Neural progenitor cell (in vitro differentiated cells): ENCODE measurements around the gene IMP3. TPM values are rescaled to one million over a fixed set of nuclear protein-coding genes. Genes with fewer than 3 reads are reported as not detected.
A peak's percentile ranks its signal among the peaks of the same experiment; 100 is the strongest.

Experiments
- DNase-seq: peaks from one replicate; pipeline ENCODE4 v3.0.0-alpha.2; 2016; ENCODE audit warnings: low spot score
- H2AFZ ChIP-seq: fragments of 200-600 bp; sonication (generic); replicated peaks from 2 replicates; pipeline ENCODE4 v1.6.1; 2016; ENCODE audit warnings: antibody characterized with exemption
- H3F3A ChIP-seq: fragments of 200-600 bp; sonication (generic); 2 replicates; pipeline ENCODE4 v1.6.1; 2016; ENCODE audit warnings: antibody characterized with exemption, low read depth
- H3K27ac ChIP-seq: fragments of 200-600 bp; sonication (generic); 2 replicates; pipeline ENCODE4 v1.5.1; 2016; ENCODE audit warnings: mild to moderate bottlenecking
- H3K27me3 ChIP-seq: fragments of 200-600 bp; sonication (generic); 2 replicates; pipeline ENCODE4 v1.6.1; 2016; ENCODE audit warnings: mild to moderate bottlenecking, moderate library complexity
- H3K36me3 ChIP-seq: fragments of 200-600 bp; sonication (generic); 2 replicates; pipeline ENCODE4 v1.5.1; 2016
- H3K4me1 ChIP-seq: fragments of 200-600 bp; sonication (generic); 2 replicates; pipeline ENCODE4 v1.6.1; 2016; ENCODE audit warnings: mixed run types
- H3K4me2 ChIP-seq: fragments of 200-600 bp; sonication (generic); 2 replicates; pipeline ENCODE4 v1.6.1; 2016
- H3K4me3 ChIP-seq: fragments of 200-600 bp; sonication (generic); 2 replicates; pipeline ENCODE4 v1.5.1; 2016
- H3K79me2 ChIP-seq: fragments of 200-600 bp; sonication (generic); 2 replicates; pipeline ENCODE4 v1.6.1; 2016; ENCODE audit warnings: low read depth
- H3K9ac ChIP-seq: fragments of 200-600 bp; sonication (generic); 2 replicates; pipeline ENCODE4 v1.6.1; 2016
- H3K9me3 ChIP-seq: fragments of 200-600 bp; sonication (generic); 2 replicates; pipeline ENCODE4 v1.5.1; 2016; ENCODE audit warnings: low read depth
- H4K20me1 ChIP-seq: fragments of 200-600 bp; sonication (generic); 2 replicates; pipeline ENCODE4 v1.6.1; 2016; ENCODE audit warnings: low read depth
- H3K27ac Mint-ChIP-seq: 3 replicates; pipeline ENCODE4 v1.8.0; 2021; ENCODE audit warnings: mixed read lengths
- H3K27me3 Mint-ChIP-seq: 2 replicates; pipeline ENCODE4 v1.8.0; 2022; ENCODE audit warnings: low read depth, mild to moderate bottlenecking, inconsistent platforms, moderate library complexity, mixed read lengths; ENCODE audit not compliant: insufficient read depth
- H3K36me3 Mint-ChIP-seq: 3 replicates; pipeline ENCODE4 v1.8.0; 2021; ENCODE audit warnings: mixed read lengths
- H3K4me1 Mint-ChIP-seq: 3 replicates; pipeline ENCODE4 v1.8.0; 2021; ENCODE audit warnings: mixed read lengths
- H3K4me3 Mint-ChIP-seq: 3 replicates; pipeline ENCODE4 v1.8.0; 2021; ENCODE audit warnings: mild to moderate bottlenecking, moderate library complexity, mixed read lengths
- H3K9me3 Mint-ChIP-seq: 3 replicates; pipeline ENCODE4 v1.8.0; 2020; ENCODE audit warnings: mixed read lengths
- CTCF ChIP-seq: fragments of 200-600 bp; sonication (generic); IDR thresholded peaks from 2 replicates; pipeline ENCODE4 v1.5.1; 2017; ENCODE audit warnings: antibody characterized with exemption, mild to moderate bottlenecking
- EZH2 ChIP-seq: fragments of 200-600 bp; sonication (generic); IDR thresholded peaks from 2 replicates; pipeline ENCODE4 v1.6.1; 2017; ENCODE audit warnings: antibody characterized with exemption, mild to moderate bottlenecking, moderate library complexity
- EZH2phosphoT487 ChIP-seq: fragments of 200-600 bp; sonication (generic); IDR thresholded peaks from 2 replicates; pipeline ENCODE4 v1.6.1; 2017; ENCODE audit warnings: antibody characterized with exemption
- total RNA-seq: library from RNA; depleted of rRNA; stranded (reverse); fragments of >200 nt; gene quantifications from 2 replicates; pipeline ENCODE4 v1.2.3, GENCODE V29; 2015; ENCODE audit warnings: low replicate concordance

The IMP3 gene
- total RNA-seq, 1 donor from 2014 or later = 62.1 TPM

GRCh38 chr15:75673426-75674235, 33.6 kb upstream of the IMP3 start:
- Histone ChIP-seq H3F3A (no peaks in the 10 kb centered on the region), H3K9me3 (no peaks in the 10 kb centered on the region), H3K27me3 (no peaks in the 10 kb centered on the region), H2AFZ (no peak overlapping the region), H3K9ac (no peak overlapping the region), H3K4me3 (no peak overlapping the region), H4K20me1 (no peaks in the 10 kb centered on the region), H3K4me2 (peak overlapping the region; percentile 11), H3K27ac (no peak overlapping the region), H3K4me1 (peaks cover 26% of the 10 kb centered on the region), H3K79me2 (no peaks in the 10 kb centered on the region), H3K36me3 (no peaks in the 10 kb centered on the region)
- Mint-ChIP-seq H3K9me3 (no peaks in the 10 kb centered on the region), H3K27me3 (peaks cover 7% of the 10 kb centered on the region), H3K4me3 (no peak overlapping the region), H3K36me3 (no peaks in the 10 kb centered on the region), H3K27ac (no peak overlapping the region), H3K4me1 (peaks cover 19% of the 10 kb centered on the region)
- DNase-seq = no peak
- TF ChIP-seq CTCF (no peak), EZH2phosphoT487 (no peak), EZH2 (no peak)

DNA sequence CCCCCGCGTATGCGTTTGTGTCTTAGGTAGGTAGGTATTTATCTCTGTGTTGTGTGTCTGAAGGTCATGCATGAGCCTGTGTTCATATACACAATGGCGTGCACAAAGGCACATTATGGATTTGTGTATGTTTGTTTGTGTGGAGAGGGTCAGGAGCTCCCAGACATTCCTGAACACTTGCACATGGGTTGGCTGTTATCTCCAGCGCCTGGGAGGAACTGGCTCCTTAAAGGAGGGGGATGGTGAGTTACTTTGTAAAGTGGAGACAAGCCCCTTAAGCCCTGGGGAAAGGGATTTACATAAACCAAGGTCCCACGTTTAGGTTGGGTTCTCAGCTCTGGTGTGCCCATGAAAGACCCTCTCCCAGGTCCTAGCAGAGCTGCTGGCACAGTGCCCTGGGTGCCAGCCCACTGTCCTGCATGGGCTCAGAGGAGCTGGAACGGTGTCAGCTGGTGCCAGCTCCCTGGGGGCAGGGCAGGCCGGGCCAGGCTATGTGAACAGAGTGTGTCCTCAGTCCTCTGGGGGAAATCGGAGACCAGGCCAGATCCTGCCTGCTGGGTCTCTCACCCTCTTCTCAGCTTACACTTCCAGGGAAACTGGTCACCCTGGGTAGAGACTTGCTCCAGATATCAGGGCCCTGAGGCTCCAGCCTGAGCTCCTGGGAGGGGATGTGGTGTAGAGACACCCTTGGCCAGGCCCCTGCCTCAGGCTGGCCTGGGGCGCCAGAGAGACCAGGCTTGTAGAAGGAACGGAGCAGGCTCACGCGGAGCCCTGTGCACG, 32.8 kb upstream of the IMP3 start:
- no peak overlapping the region for H3K9ac ChIP-seq
- no peak overlapping the region for H2AFZ ChIP-seq
- H3K4me3 ChIP-seq = no peak overlapping the region
- Mint-ChIP-seq H3K27me3 (peaks cover 6% of the 10 kb centered on the region), H3K4me3 (no peak overlapping the region), H3K4me1 (peaks cover 16% of the 10 kb centered on the region), H3K36me3 (no peaks in the 10 kb centered on the region), H3K9me3 (no peaks in the 10 kb centered on the region), H3K27ac (peak overlapping the region; percentile 80)
- H3K9me3 ChIP-seq = no peaks in the 10 kb centered on the region
- no peaks in the 10 kb centered on the region for H3K79me2 ChIP-seq
- no peaks in the 10 kb centered on the region for H4K20me1 ChIP-seq
- H3K4me1 ChIP-seq = peaks cover 25% of the 10 kb centered on the region
- peak overlapping the region; percentile 11 for H3K4me2 ChIP-seq
- peak; percentile 56 for DNase-seq
- no peaks in the 10 kb centered on the region for H3F3A ChIP-seq
- H3K27ac ChIP-seq = no peak overlapping the region
- H3K27me3 ChIP-seq = no peaks in the 10 kb centered on the region
- TF ChIP-seq EZH2phosphoT487 (no peak), EZH2 (no peak), CTCF (no peak)
- H3K36me3 ChIP-seq = no peaks in the 10 kb centered on the region

GRCh38 chr15:75671730-75672602, 31.9 kb upstream of the IMP3 start:
- Mint-ChIP-seq H3K36me3 (no peaks in the 10 kb centered on the region), H3K27me3 (peaks cover 6% of the 10 kb centered on the region), H3K9me3 (no peaks in the 10 kb centered on the region), H3K27ac (no peak overlapping the region), H3K4me1 (peaks cover 13% of the 10 kb centered on the region), H3K4me3 (no peak overlapping the region)
- H3K4me1 ChIP-seq = peaks cover 17% of the 10 kb centered on the region
- no peaks in the 10 kb centered on the region for H3K79me2 ChIP-seq
- no peak overlapping the region for H3K27ac ChIP-seq
- no peak overlapping the region for H3K4me3 ChIP-seq
- H2AFZ ChIP-seq = no peak overlapping the region
- no peaks in the 10 kb centered on the region for H3K27me3 ChIP-seq
- H3K4me2 ChIP-seq = no peak overlapping the region
- H3K9me3 ChIP-seq = no peaks in the 10 kb centered on the region
- TF ChIP-seq EZH2phosphoT487 (no peak), CTCF (no peak), EZH2 (no peak)
- H4K20me1 ChIP-seq = no peaks in the 10 kb centered on the region
- no peaks in the 10 kb centered on the region for H3F3A ChIP-seq
- DNase-seq = no peak
- H3K9ac ChIP-seq = no peak overlapping the region
- H3K36me3 ChIP-seq = no peaks in the 10 kb centered on the region
